DOHH2 (cell line): ENCODE data around the gene ITPRIP.

Experiments
- H3F3A ChIP-seq: fragments of 200-600 bp; sonication (generic), shearing (Covaris generic); 2 replicates; pipeline ENCODE4 v1.6.0; 2016; ENCODE audit warnings: antibody characterized with exemption, mild to moderate bottlenecking; ENCODE audit not compliant: control insufficient read depth, insufficient read depth
- H3K27ac ChIP-seq: fragments of 200-600 bp; sonication (generic); 2 replicates; pipeline ENCODE4 v1.5.1; 2014; ENCODE audit warnings: low read depth, mild to moderate bottlenecking, low read length, moderate library complexity
- H3K27me3 ChIP-seq: fragments of 200-600 bp; sonication (generic); 2 replicates; pipeline ENCODE4 v1.6.1; 2014; ENCODE audit warnings: mild to moderate bottlenecking, low read length, mixed read lengths; ENCODE audit not compliant: control insufficient read depth
- H3K36me3 ChIP-seq: fragments of 200-600 bp; sonication (generic); 2 replicates; pipeline ENCODE4 v1.6.1; 2014; ENCODE audit warnings: mild to moderate bottlenecking, low read length, moderate library complexity, mixed read lengths; ENCODE audit not compliant: control insufficient read depth
- H3K4me1 ChIP-seq: fragments of 200-600 bp; sonication (generic); 2 replicates; pipeline ENCODE4 v1.6.1; 2014; ENCODE audit warnings: mild to moderate bottlenecking, low read length, mixed read lengths; ENCODE audit not compliant: control insufficient read depth
- H3K4me2 ChIP-seq: fragments of 200-600 bp; sonication (generic); 2 replicates; pipeline ENCODE4 v1.6.0; 2014; ENCODE audit warnings: mild to moderate bottlenecking, low read length, moderate library complexity
- H3K4me3 ChIP-seq: fragments of 200-600 bp; sonication (generic); 2 replicates; pipeline ENCODE4 v1.5.1; 2014; ENCODE audit warnings: mild to moderate bottlenecking, low read length, mixed read lengths
- H3K79me2 ChIP-seq: fragments of 200-600 bp; sonication (generic); 2 replicates; pipeline ENCODE4 v1.6.1; 2014; ENCODE audit warnings: mild to moderate bottlenecking, low read length, mixed read lengths; ENCODE audit not compliant: control insufficient read depth
- H3K9me2 ChIP-seq: fragments of 200-600 bp; sonication (generic); replicated peaks from 2 replicates; pipeline ENCODE4 v1.6.1; 2014; ENCODE audit warnings: mild to moderate bottlenecking, low read length, mixed read lengths; ENCODE audit not compliant: control insufficient read depth
- H3K9me3 ChIP-seq: fragments of 200-600 bp; sonication (generic); 2 replicates; pipeline ENCODE4 v1.6.1; 2014; ENCODE audit warnings: antibody characterized with exemption, low read length, mixed read lengths; ENCODE audit not compliant: control insufficient read depth, insufficient read depth
- H4K20me1 ChIP-seq: fragments of 200-600 bp; sonication (generic); 2 replicates; pipeline ENCODE4 v1.6.0; 2014; ENCODE audit warnings: low read depth, mild to moderate bottlenecking, antibody characterized with exemption, low read length, moderate library complexity; ENCODE audit not compliant: control insufficient read depth, insufficient read depth
- EZH2phosphoT487 ChIP-seq: fragments of 200-600 bp; sonication (generic); IDR thresholded peaks from 2 replicates; pipeline ENCODE4 v1.6.1; 2017; ENCODE audit warnings: borderline replicate concordance, mild to moderate bottlenecking, antibody characterized with exemption, low read length, moderate library complexity, mixed read lengths
- TF ChIP-seq, protein P1 (sequence below): fragments of 200-600 bp; sonication (generic); IDR thresholded peaks from one replicate; pipeline ENCODE4 v1.5.1; 2014; ENCODE audit warnings: antibody characterized with exemption, mild to moderate bottlenecking, low read depth, low read length; ENCODE audit not compliant: poor library complexity, severe bottlenecking

ITPRIP gene

GRCh38 chr10:104259999-104260774 lies 78.1 kb downstream of the ITPRIP start:
- H3K36me3 ChIP-seq = peaks cover 89% of the 10 kb centered on the region
- no peak for TF ChIP-seq EZH2phosphoT487
- TF ChIP-seq, protein P1, sequence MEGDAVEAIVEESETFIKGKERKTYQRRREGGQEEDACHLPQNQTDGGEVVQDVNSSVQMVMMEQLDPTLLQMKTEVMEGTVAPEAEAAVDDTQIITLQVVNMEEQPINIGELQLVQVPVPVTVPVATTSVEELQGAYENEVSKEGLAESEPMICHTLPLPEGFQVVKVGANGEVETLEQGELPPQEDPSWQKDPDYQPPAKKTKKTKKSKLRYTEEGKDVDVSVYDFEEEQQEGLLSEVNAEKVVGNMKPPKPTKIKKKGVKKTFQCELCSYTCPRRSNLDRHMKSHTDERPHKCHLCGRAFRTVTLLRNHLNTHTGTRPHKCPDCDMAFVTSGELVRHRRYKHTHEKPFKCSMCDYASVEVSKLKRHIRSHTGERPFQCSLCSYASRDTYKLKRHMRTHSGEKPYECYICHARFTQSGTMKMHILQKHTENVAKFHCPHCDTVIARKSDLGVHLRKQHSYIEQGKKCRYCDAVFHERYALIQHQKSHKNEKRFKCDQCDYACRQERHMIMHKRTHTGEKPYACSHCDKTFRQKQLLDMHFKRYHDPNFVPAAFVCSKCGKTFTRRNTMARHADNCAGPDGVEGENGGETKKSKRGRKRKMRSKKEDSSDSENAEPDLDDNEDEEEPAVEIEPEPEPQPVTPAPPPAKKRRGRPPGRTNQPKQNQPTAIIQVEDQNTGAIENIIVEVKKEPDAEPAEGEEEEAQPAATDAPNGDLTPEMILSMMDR = no peak
- H3K27ac ChIP-seq = no peak overlapping the region
- H3F3A ChIP-seq = peaks cover 9% of the 10 kb centered on the region; the same call in 1 of the 2 replicates
- no peaks in the 10 kb centered on the region for H3K9me3 ChIP-seq
- H4K20me1 ChIP-seq = 0 out of 2 replicates have a peak, but pooled peaks cover 3% of the 10 kb centered on the region
- H3K27me3 ChIP-seq = no peaks in the 10 kb centered on the region
- no peaks in the 10 kb centered on the region for H3K9me2 ChIP-seq
- no peak overlapping the region for H3K4me3 ChIP-seq
- peaks cover 88% of the 10 kb centered on the region for H3K79me2 ChIP-seq
- H3K4me1 ChIP-seq = peaks cover 18% of the 10 kb centered on the region
- H3K4me2 ChIP-seq = no peak overlapping the region
